Stimulated activated CD8-positive, alpha-beta memory T cell treated with anti-CD3 and anti-CD28 coated beads, Interleukin-4, amount 100 ng/mL, for 48 hours (primary cell): ENCODE results near the gene ROR1.
"Not testable (repeated sequence)": the region's sequence is repeated elsewhere in the genome, so short reads cannot be mapped to it uniquely, and the experiment has no call there.

Experiments
- DNase-seq: peaks from one replicate; pipeline ENCODE4 v3.0.0-alpha.2; 2020

The ROR1 gene

GRCh38 chr1:63770381-63770780, 3.4 kb upstream of the ROR1 start:
- no peak for DNase-seq

- no peak for DNase-seq
Observed at GRCh38 chr1:63772201-63772600, 1.6 kb upstream of the ROR1 start.

GRCh38 chr1:63772876-63773275, 941 bp upstream of the ROR1 start:
- DNase-seq: no peak

- DNase-seq: no peak
Observed at GRCh38 chr1:63773496-63773814, 362 bp upstream of the ROR1 start.

- peak; percentile 30 for DNase-seq
Observed at GRCh38 chr1:63774617-63775417, 1.0 kb downstream of the ROR1 start.

- no peak for DNase-seq
Observed at GRCh38 chr1:63775418-63776127, 1.8 kb downstream of the ROR1 start.

- DNase-seq: no peak
Observed at GRCh38 chr1:63777286-63777685, 3.5 kb downstream of the ROR1 start.

- DNase-seq: no peak
Observed at GRCh38 chr1:63777965-63778880, 4.4 kb downstream of the ROR1 start.

- DNase-seq: no peak
Observed at GRCh38 chr1:63779338-63780211, 5.8 kb downstream of the ROR1 start.

GRCh38 chr1:63780565-63780964, 6.7 kb downstream of the ROR1 start:
- DNase-seq: no peak

GRCh38 chr1:63782982-63783381, 9.2 kb downstream of the ROR1 start:
- DNase-seq: no peak

- DNase-seq: no peak
Observed at GRCh38 chr1:63784083-63784482, 10.3 kb downstream of the ROR1 start.

- no peak for DNase-seq
Observed at GRCh38 chr1:63784489-63785390, 10.9 kb downstream of the ROR1 start.

GRCh38 chr1:63787270-63787669, 13.5 kb downstream of the ROR1 start:
- DNase-seq: not testable (repeated sequence)

GRCh38 chr1:63787875-63788274, 14.1 kb downstream of the ROR1 start:
- no peak for DNase-seq

- DNase-seq: no peak
Observed at GRCh38 chr1:63789856-63790605, 16.2 kb downstream of the ROR1 start.

GRCh38 chr1:63790989-63791388, 17.2 kb downstream of the ROR1 start:
- DNase-seq: no peak

- no peak for DNase-seq
Observed at GRCh38 chr1:63792152-63792551, 18.3 kb downstream of the ROR1 start.

- no peak for DNase-seq
Observed at GRCh38 chr1:63793741-63794240, 20.0 kb downstream of the ROR1 start.

GRCh38 chr1:63794354-63794753, 20.5 kb downstream of the ROR1 start:
- no peak for DNase-seq
